DND-41 (cell line): ENCODE measurements around the gene ZNF688.

Source experiments
- ATAC-seq: fragments of 200-7000 bp; cut with Tn5 transposase; 3 replicates; pipeline ENCODE4 v1.9.1; 2021; ENCODE audit warnings: low read depth; ENCODE audit not compliant: insufficient read depth
- DNase-seq: peaks from one replicate; pipeline ENCODE4 v3.0.0-alpha.2; 2020
- H2AFZ ChIP-seq: 2 replicates; pipeline ENCODE4 v1.6.0; 2012; ENCODE audit warnings: low read depth, low read length
- H3K27ac ChIP-seq: 2 replicates; pipeline ENCODE4 v1.5.1; 2012; ENCODE audit warnings: low read length, inconsistent platforms
- H3K27me3 ChIP-seq: fragments of 200-600 bp; sonication (generic); 2 replicates; pipeline ENCODE4 v1.6.0; 2012; ENCODE audit warnings: low read length, mild to moderate bottlenecking, inconsistent platforms; ENCODE audit not compliant: insufficient read depth, poor library complexity
- H3K36me3 ChIP-seq: 2 replicates; pipeline ENCODE4 v1.5.1; 2012; ENCODE audit warnings: low read length, inconsistent platforms; ENCODE audit not compliant: insufficient read depth
- H3K4me1 ChIP-seq: 2 replicates; pipeline ENCODE4 v1.5.1; 2012; ENCODE audit warnings: mild to moderate bottlenecking, low read length; ENCODE audit not compliant: insufficient read depth
- H3K4me2 ChIP-seq: 2 replicates; pipeline ENCODE4 v1.6.0; 2012; ENCODE audit warnings: mild to moderate bottlenecking, moderate library complexity, low read length, inconsistent platforms; ENCODE audit not compliant: insufficient read depth
- H3K4me3 ChIP-seq, 2 experiments: fragments of 200-600 bp in 1 of 2; shearing (Covaris generic) in 1 of 2; 2 replicates each; pipeline ENCODE4 v1.5.1; 2012 to 2016; ENCODE audit warnings: inconsistent platforms in 2 of 2, low read length in 2 of 2, mild to moderate bottlenecking in 2 of 2, low read depth in 1 of 2, moderate library complexity in 1 of 2
- H3K79me2 ChIP-seq: 2 replicates; pipeline ENCODE4 v1.6.0; 2012; ENCODE audit warnings: low read length, inconsistent platforms; ENCODE audit not compliant: insufficient read depth
- H3K9ac ChIP-seq: 2 replicates; pipeline ENCODE4 v1.6.0; 2012; ENCODE audit warnings: low read depth, mild to moderate bottlenecking, inconsistent platforms, low read length, moderate library complexity
- H3K9me3 ChIP-seq: 2 replicates; pipeline ENCODE4 v1.5.1; 2012; ENCODE audit warnings: low read length, moderate library complexity, mild to moderate bottlenecking, inconsistent platforms; ENCODE audit not compliant: insufficient read depth, severe bottlenecking
- H4K20me1 ChIP-seq: 2 replicates; pipeline ENCODE4 v1.6.0; 2012; ENCODE audit warnings: low read length; ENCODE audit not compliant: insufficient read depth
- EZH2 ChIP-seq: IDR thresholded peaks from 3 replicates; pipeline ENCODE4 v1.6.1; 2012; ENCODE audit warnings: borderline replicate concordance, low read depth, mild to moderate bottlenecking, moderate library complexity, low read length, inconsistent platforms; ENCODE audit not compliant: severe bottlenecking
- TF ChIP-seq, protein P1 (sequence below): IDR thresholded peaks from 2 replicates; pipeline ENCODE4 v1.5.1; 2012; ENCODE audit warnings: borderline replicate concordance, low read length, moderate library complexity, mild to moderate bottlenecking; ENCODE audit not compliant: poor library complexity, severe bottlenecking; ENCODE audit errors: extremely low read depth

ZNF688 gene

DNA sequence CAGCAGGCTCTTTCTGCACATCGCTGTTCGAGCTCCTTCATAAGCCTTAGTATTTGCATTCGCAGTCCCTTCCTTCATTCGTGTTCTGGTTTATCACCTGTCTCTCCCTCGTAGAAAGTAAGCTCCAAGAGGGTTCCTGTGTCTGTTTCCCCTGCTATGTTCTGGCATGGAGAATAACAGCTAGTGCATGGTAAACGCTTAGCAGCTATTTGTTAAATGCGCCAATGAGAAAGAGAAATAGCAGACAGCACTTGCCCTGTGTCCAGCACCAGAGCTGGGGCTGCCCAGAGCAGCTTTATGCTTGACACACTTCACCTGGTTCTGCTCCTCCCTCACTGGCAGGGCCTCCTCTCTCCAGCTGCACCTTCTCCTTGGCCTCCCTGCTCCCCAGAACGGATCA lies 5.5 kb downstream of the ZNF688 start:
- H3K27ac ChIP-seq = no peak overlapping the region
- ATAC-seq = no peak

DNA sequence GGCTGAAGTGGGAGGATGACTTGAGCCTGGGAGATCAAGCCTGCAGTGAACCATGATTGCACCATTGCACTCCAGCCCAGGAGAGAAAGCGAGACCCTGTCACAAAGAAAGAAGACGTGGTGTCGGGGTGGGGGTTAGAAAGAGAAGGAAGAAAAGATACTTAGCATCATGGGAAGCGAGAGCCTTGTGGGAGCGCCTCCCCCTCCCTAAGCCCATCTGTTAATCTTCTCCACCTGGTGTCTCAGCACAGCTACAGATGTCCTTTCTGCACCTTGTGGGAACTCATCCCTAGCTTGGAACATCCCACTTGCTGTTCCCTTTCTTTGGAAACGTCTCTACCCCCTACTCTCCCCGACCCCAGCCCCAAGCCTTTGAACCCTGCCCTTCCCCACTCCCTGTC lies 6.0 kb downstream of the ZNF688 start:
- no peaks in the 10 kb centered on the region for H3K9me3 ChIP-seq
- no peak for DNase-seq
- H3K4me2 ChIP-seq = no peak overlapping the region
- no peak for ATAC-seq
- H3K36me3 ChIP-seq = peaks cover 9% of the 10 kb centered on the region; the same call in 1 of the 2 replicates
- H3K79me2 ChIP-seq = peaks cover 8% of the 10 kb centered on the region
- H2AFZ ChIP-seq = no peak overlapping the region
- TF ChIP-seq EZH2 = no peak
- TF ChIP-seq, protein P1, sequence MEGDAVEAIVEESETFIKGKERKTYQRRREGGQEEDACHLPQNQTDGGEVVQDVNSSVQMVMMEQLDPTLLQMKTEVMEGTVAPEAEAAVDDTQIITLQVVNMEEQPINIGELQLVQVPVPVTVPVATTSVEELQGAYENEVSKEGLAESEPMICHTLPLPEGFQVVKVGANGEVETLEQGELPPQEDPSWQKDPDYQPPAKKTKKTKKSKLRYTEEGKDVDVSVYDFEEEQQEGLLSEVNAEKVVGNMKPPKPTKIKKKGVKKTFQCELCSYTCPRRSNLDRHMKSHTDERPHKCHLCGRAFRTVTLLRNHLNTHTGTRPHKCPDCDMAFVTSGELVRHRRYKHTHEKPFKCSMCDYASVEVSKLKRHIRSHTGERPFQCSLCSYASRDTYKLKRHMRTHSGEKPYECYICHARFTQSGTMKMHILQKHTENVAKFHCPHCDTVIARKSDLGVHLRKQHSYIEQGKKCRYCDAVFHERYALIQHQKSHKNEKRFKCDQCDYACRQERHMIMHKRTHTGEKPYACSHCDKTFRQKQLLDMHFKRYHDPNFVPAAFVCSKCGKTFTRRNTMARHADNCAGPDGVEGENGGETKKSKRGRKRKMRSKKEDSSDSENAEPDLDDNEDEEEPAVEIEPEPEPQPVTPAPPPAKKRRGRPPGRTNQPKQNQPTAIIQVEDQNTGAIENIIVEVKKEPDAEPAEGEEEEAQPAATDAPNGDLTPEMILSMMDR = no peak
- H3K27ac ChIP-seq = no peak overlapping the region
- H3K4me1 ChIP-seq = peaks cover 29% of the 10 kb centered on the region
- no peak overlapping the region for H3K4me3 ChIP-seq
- no peak overlapping the region for H3K9ac ChIP-seq
- H3K27me3 ChIP-seq = no peaks in the 10 kb centered on the region
- no peaks in the 10 kb centered on the region for H4K20me1 ChIP-seq

More for the DNA sequence above, 5.5 kb downstream of the ZNF688 start:
- no peak for DNase-seq
- Histone ChIP-seq H3K4me1 (peaks cover 34% of the 10 kb centered on the region), H3K4me3 (no peak overlapping the region), H3K36me3 (peaks cover 9% of the 10 kb centered on the region; the same call in 1 of the 2 replicates), H4K20me1 (no peaks in the 10 kb centered on the region), H3K9ac (no peak overlapping the region), H3K4me2 (no peak overlapping the region), H2AFZ (no peak overlapping the region), H3K27me3 (no peaks in the 10 kb centered on the region), H3K79me2 (peaks cover 12% of the 10 kb centered on the region), H3K9me3 (no peaks in the 10 kb centered on the region)
- TF ChIP-seq, protein P1 = no peak
- TF ChIP-seq EZH2 = no peak

DNA sequence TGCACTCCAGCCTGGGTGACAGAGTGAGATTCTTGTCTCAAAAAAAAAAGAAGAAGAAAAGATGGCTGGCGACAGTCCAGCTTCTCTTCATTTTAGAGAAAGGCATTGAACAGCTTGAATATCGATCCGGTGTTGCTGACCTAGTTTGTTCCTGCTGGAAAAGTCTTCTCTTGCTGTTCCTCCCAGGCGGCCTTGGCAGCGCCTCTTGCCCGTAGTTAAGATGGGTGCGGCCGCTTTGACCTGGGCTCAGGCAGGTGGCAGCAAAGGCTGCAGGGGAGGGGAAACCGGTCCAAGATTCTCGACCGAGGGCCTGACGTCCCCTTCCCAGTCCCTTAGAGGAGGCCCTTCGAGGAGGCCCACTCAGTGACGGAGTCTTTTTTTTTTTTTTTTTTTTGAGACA lies 9.5 kb downstream of the ZNF688 start:
- H3K79me2 ChIP-seq = peaks cover 12% of the 10 kb centered on the region
- no peak overlapping the region for H3K27ac ChIP-seq
- H3K27me3 ChIP-seq = no peaks in the 10 kb centered on the region
- TF ChIP-seq, protein P1 = no peak
- TF ChIP-seq EZH2 = no peak
- ATAC-seq (no peak), DNase-seq (no peak)
- H2AFZ ChIP-seq = no peak overlapping the region
- no peak overlapping the region for H3K4me2 ChIP-seq
- H4K20me1 ChIP-seq = no peaks in the 10 kb centered on the region
- H3K4me1 ChIP-seq = peaks cover 14% of the 10 kb centered on the region
- no peak overlapping the region for H3K9ac ChIP-seq
- H3K4me3 ChIP-seq = no peak overlapping the region
- H3K9me3 ChIP-seq = no peaks in the 10 kb centered on the region
- H3K36me3 ChIP-seq = no peaks in the 10 kb centered on the region
